ENCODE measurements around the gene BMP6. TPM values are rescaled to one million over a fixed set of nuclear protein-coding genes. Genes with fewer than 3 reads are reported as not detected.

Gene BMP6
- total RNA-seq, 1 donor from 2014 or later, result 0.44 TPM

GRCh38 chr6:7725412-7725811 lies 487 bp upstream of the BMP6 start:
- no peak for TF ChIP-seq CTCF (conservative IDR thresholded peaks at IDR 0.05)
- peaks cover 17% of the 10 kb centered on the region for H3K4me1 Mint-ChIP-seq
- DNase-seq (ENCODE audit: low read depth, low spot score), result no peak
- peak overlapping the region; percentile 89 for H3K4me3 Mint-ChIP-seq
- peaks cover 86% of the 10 kb centered on the region for H3K27me3 Mint-ChIP-seq (ENCODE audit: low read depth)
- H3K27ac Mint-ChIP-seq (ENCODE audit: unreplicated experiment), result no peak overlapping the region
- no peaks in the 10 kb centered on the region for H3K9me3 Mint-ChIP-seq
- no peaks in the 10 kb centered on the region for H3K36me3 Mint-ChIP-seq (ENCODE audit: low read depth)

GRCh38 chr6:7726416-7727085 lies 652 bp downstream of the BMP6 start:
- Mint-ChIP-seq H3K4me1 (peaks cover 21% of the 10 kb centered on the region), H3K9me3 (no peaks in the 10 kb centered on the region), H3K36me3 (ENCODE audit: low read depth) (no peaks in the 10 kb centered on the region), H3K27me3 (ENCODE audit: low read depth) (peaks cover 86% of the 10 kb centered on the region), H3K4me3 (peak overlapping the region; percentile 89), H3K27ac (ENCODE audit: unreplicated experiment) (no peak overlapping the region)
- peak; percentile 14 for DNase-seq (ENCODE audit: low read depth, low spot score)
- no peak for TF ChIP-seq CTCF (conservative IDR thresholded peaks at IDR 0.05)

- H3K4me1 Mint-ChIP-seq, result peaks cover 25% of the 10 kb centered on the region
- no peak overlapping the region for H3K27ac Mint-ChIP-seq (ENCODE audit: unreplicated experiment)
- no peak for TF ChIP-seq CTCF (conservative IDR thresholded peaks at IDR 0.05)
- H3K27me3 Mint-ChIP-seq (ENCODE audit: low read depth), result peaks cover 85% of the 10 kb centered on the region
- H3K36me3 Mint-ChIP-seq (ENCODE audit: low read depth), result no peaks in the 10 kb centered on the region
- no peaks in the 10 kb centered on the region for H3K9me3 Mint-ChIP-seq
- peak overlapping the region; percentile 85 for H3K4me3 Mint-ChIP-seq
- peak; percentile 16 for DNase-seq (ENCODE audit: low read depth, low spot score)
These were observed 1.4 kb downstream of the BMP6 start for GRCh38 chr6:7727086-7727945.

- peak; percentile 28 for DNase-seq (ENCODE audit: low read depth, low spot score)
- H3K27ac Mint-ChIP-seq (ENCODE audit: unreplicated experiment), result no peak overlapping the region
- no peak for TF ChIP-seq CTCF (conservative IDR thresholded peaks at IDR 0.05)
- no peaks in the 10 kb centered on the region for H3K36me3 Mint-ChIP-seq (ENCODE audit: low read depth)
- H3K4me3 Mint-ChIP-seq, result peak overlapping the region; percentile 85
- peaks cover 86% of the 10 kb centered on the region for H3K27me3 Mint-ChIP-seq (ENCODE audit: low read depth)
- H3K4me1 Mint-ChIP-seq, result peaks cover 29% of the 10 kb centered on the region
- H3K9me3 Mint-ChIP-seq, result no peaks in the 10 kb centered on the region
These were observed 2.3 kb downstream of the BMP6 start for GRCh38 chr6:7727946-7728854.
